CD4-positive, alpha-beta T cell treated with Interleukin-12 subunit alpha and Interleukin-12 subunit beta, for 1 hour (primary cell): ENCODE data around the gene RBM14.
"Not testable (repeated sequence)": the region's sequence is repeated elsewhere in the genome, so short reads cannot be mapped to it uniquely, and the experiment has no call there.

Experiments used
- DNase-seq: peaks from one replicate; pipeline ENCODE4 v3.0.0-alpha.2; 2020

Gene RBM14

GRCh38 chr11:66637557-66638176 is 21.2 kb downstream of the RBM14 start:
- DNase-seq = no peak

DNA sequence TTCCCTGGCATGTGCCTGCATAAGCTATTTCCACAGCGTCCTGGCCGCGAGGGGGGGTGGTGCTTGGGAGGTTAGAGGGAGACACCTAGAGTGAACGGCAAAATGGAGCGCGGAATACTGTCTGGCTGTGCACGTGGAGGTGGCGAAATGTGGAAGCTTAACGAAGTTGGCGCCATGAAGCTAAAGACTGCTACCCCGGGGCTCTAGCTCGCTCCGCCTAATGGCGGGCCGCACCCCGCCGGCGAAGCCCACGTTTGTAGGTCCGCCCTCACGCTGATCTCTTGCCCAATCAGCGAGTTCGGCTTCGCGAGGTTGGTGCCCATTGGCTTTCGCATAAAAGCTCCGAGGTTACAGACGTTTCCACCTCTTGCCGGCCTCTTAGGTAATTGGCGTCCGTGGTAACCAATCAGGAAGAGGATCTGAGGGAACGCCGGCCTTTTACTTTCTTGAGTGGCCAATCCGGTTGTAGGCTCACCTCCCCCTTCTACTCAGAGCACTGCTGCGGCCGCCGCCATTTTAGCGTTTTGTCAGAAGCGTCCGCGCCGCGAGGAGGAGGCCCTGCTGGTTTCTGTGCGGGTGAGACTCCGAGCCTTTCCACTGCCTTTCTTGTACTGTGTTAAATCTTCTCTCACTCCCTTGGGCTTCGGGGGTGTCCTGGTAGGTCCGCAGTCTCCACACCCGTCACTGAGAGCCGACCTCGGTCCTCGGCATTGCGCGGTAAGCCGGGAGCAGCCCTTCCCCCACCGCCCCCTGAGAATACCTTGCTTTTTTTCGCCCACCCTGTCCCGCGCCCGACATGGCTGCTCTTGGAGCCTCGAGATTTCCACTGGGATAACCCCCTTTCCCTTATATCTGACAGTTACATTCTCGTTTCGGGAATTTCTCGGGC is 22.0 kb downstream of the RBM14 start, which contains the start of gene RBM4:
Gene RBM4, plus strand, starts transcription at position 527 of the 889 bp plus-strand sequence. CDS start 1,009 bp downstream, outside the sequence.
- peak; percentile 99 for DNase-seq

- DNase-seq = peak; percentile 50
Observed at GRCh38 chr11:66639066-66639813, 22.8 kb downstream of the RBM14 start.

DNA sequence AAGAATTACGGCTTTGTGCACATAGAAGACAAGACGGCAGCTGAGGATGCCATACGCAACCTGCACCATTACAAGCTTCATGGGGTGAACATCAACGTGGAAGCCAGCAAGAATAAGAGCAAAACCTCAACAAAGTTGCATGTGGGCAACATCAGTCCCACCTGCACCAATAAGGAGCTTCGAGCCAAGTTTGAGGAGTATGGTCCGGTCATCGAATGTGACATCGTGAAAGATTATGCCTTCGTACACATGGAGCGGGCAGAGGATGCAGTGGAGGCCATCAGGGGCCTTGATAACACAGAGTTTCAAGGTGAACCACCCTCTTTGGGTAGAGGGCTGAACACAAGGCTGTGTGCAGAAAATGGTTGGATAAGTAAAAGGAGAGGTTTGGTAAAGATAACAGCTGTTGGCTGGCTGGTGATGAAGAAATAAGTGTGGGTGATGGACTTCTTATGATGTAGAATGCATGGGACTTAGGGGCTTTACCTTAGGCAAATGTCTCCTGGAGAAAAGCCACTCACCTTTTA is 23.4 kb downstream of the RBM14 start:
- DNase-seq = not testable (repeated sequence)

DNA sequence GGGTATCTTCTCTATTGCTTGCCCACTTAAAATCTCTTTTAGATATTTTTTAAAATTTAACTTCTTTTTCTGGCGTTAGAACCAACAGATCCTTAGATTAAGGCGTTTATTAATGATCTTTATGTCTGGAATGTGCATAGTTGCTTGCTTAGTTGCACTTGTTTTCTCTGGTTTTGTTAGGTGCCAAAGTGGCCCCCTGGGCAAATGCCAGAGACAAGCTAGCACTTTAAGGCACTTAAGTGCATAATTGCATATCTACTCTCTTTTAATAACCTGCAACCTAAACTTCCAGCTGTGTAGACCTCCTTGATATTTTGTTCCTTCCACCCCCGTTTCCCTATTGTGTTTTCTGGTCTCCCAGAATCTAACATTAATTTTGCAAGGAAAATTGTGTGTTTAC is 25.4 kb downstream of the RBM14 start:
- DNase-seq = no peak

DNA sequence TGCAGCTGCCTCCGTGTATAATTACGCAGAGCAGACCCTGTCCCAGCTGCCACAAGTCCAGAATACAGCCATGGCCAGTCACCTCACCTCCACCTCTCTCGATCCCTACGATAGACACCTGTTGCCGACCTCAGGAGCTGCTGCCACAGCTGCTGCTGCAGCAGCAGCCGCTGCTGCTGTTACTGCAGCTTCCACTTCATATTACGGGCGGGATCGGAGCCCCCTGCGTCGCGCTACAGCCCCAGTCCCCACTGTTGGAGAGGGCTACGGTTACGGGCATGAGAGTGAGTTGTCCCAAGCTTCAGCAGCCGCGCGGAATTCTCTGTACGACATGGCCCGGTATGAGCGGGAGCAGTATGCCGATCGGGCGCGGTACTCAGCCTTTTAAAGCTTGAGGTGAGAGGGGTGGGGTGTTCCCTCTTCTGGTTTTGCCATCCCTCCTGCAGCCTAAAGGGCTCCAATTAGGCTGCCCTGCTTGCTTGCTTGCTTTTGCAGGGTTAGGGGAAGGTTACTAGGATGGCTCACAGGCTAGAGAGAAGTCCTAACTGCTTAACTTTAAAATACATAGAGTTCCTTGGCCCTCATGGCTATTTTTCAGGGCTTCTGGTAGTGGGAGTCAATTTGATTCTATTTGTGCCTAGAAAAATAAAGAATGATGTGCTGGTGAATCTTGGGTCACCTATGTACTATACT is 27.5 kb downstream of the RBM14 start:
- no peak for DNase-seq

DNA sequence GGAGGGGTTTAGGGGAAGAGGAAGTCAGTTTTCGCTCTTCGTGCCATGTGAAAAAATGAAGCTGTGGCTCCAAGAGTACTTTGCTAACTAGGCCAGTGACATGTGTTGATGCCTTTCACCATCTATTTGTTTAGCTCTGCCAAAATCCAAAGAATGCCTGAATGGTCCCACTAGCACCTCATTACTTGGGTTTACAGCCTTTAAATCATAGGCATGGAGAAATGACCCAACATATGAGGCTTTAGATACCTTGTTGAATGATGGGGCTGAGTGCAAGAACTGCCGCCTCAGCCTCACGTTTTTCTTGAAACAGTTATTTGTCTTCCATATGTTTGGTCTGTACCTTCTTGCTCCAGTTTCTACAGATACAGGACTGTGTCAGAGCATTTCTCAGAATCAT is 30.4 kb downstream of the RBM14 start:
- no peak for DNase-seq

- no peak for DNase-seq
Observed at GRCh38 chr11:66649903-66650302, 33.5 kb downstream of the RBM14 start.

DNA sequence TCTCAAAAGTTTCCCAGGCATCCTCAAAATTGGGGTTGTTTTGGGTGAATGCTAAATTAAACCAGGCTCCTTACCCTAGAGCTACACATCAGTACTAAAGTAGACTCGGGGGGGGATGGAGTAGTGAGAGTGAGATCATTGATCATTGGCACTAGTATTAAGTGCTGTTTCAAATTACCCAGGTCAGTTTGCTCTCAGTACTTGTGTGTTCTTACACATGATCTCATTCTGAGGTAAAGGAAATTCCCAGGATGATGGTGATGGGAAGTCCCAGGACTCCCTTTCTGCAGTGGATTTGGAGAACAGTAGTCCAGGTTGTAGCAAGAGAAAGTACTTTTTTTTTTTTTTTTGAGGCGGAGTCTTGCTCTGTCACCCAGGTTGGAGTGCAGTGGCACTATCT is 34.6 kb downstream of the RBM14 start:
- no peak for DNase-seq

- no peak for DNase-seq
Observed at GRCh38 chr11:66652651-66653050, 36.2 kb downstream of the RBM14 start.

DNA sequence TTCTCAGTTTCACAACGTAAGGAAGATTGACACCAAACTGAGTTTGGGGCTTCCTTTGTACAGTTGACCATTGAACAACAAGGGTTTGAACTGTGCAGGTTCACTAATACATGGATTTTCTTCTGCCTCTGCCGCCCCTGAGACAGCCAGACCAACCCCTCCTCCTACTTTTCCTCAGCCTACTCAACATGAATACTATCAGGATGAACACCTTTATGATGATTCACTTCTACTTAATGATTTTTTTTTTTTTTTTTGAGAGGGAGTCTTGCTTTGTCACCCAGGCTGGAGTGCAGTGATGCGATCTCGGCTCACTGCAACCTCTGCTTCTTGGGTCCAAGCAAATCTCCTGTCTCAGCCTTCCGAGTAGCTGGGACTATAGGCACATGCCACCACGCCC is 36.7 kb downstream of the RBM14 start:
- DNase-seq = no peak

- DNase-seq = no peak
Observed at GRCh38 chr11:66659763-66660162, 43.3 kb downstream of the RBM14 start.

DNA sequence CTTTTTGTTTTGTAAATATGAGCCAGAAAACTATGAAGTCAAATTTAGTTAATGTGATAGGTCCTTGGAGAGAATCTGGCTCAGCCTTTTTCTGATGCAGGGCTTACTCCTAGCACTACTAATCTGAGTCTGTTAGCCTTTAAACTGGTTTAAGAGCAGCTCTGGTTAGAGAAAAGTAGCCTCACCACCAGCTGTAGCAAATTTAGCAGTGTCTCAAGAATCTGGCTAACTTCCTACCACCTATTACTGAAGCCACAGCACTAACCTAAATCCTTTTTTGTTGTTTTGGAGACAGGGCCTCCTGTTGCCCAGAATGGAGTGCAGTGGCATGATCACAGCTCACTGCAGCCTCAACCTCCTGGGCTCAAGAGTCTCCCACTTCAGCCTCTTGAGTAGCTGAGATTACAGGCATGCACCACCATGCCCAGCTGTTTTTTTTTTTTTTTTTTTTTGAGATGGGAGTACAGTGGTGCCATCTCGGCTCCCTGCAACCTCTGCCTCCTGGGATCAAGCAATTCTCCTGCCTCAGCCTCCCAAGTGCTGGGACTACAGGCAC is 47.4 kb downstream of the RBM14 start:
- no peak for DNase-seq

GRCh38 chr11:66665369-66665768 is 48.9 kb downstream of the RBM14 start:
- no peak for DNase-seq

GRCh38 chr11:66670816-66671215 is 54.4 kb downstream of the RBM14 start:
- DNase-seq = no peak

DNA sequence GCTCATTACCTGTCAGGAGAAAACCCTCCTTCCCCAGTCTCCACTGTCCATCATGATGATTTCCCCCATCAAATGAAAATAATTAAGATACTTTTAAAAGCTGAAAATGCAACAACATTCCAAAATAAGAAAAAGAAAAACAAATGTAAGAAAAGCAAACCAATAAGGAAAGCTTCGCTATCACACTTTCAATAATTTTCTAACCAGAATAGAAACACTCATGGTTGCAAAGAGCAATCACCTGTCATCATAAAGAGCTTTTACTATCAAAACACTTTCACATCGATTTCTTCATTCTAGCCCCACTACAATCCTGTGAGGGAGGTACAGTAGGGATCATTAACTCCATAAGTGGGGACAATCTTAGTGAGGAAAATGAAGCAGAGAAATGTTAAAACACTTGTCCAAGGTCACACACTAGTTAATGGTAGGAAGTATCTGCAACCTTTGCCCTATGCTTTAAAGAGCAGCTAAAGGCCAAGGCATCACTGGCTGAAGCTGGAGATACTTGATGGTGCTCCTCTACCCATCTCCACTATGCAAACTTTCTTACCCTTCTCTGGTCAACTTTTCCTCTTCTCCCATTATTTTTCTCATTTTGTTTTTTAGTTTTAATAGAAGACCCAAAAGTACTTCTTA is 58.7 kb downstream of the RBM14 start:
- no peak for DNase-seq

DNA sequence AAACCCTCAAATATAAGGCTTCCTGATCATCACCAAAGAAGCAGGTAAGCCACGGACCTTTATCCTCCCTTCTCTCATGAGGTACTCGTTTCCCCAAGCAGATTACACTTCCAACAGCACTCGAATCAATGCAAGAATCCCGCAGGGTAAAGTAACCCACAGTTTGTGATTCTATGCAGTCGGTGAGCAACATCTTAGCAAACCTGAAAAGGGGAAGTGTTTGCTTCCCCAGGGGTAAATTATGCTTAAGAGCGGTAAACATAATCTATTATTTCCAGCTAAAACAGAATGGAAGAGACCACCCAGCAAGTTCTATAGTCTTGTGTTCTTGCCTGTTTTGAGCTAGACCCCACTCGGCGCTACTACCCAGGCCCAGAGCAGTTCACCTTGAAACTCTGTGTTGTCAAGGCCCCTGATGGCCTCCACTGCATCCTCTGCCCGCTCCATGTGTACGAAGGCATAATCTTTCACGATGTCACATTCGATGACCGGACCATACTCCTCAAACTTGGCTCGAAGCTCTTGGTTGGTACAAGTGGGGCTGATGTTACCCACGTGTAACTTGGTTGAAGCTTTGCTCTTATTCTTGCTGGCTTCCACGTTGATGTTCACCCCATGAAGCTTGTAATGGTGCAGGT is 60.0 kb downstream of the RBM14 start:
- DNase-seq = no peak
